IMR-90 (cell line): ENCODE measurements around the gene IL17D. TPM values are rescaled to one million over a fixed set of nuclear protein-coding genes. Genes with fewer than 3 reads are reported as not detected.

ENCODE experiments used
- ATAC-seq: fragments of 200-7000 bp; cut with Tn5 transposase; 2 replicates; pipeline ENCODE4 v1.9.1; 2020; ENCODE audit warnings: low read depth, mild to moderate bottlenecking, moderate library complexity
- BruUV-seq: library from RNA; stranded (reverse); fragments of 400-500 nt; replicated peaks from 2 replicates; lab custom pipeline; 2021; lab: Mats Ljungman, UMichigan
- CTCF ChIA-PET: fragments of 300-600 bp; formaldehyde crosslinking; extraction: SDS; loops from one replicate; lab custom pipeline; 2021; ENCODE audit warnings: antibody characterized with exemption; lab: Yijun Ruan, JAX
- POLR2A ChIA-PET: fragments of 300-600 bp; sonication (Branson Sonifier 250); formaldehyde crosslinking; loops from one replicate; lab custom pipeline; 2022; ENCODE audit warnings: antibody characterized with exemption; ENCODE audit not compliant: unreplicated experiment; lab: Charles Lee
- DNase-seq: peaks from one replicate; pipeline ENCODE4 v3.0.0; 2013
- H2AFZ ChIP-seq: replicated peaks from 2 replicates; pipeline ENCODE3; 2013; ENCODE audit warnings: low read length, mild to moderate bottlenecking; ENCODE audit not compliant: poor library complexity
- H2AK5ac ChIP-seq: 2 replicates; pipeline ENCODE4 v1.6.1; 2013; ENCODE audit warnings: low read depth, low read length, inconsistent platforms
- H2AK9ac ChIP-seq: replicated peaks from 2 replicates; pipeline ENCODE3; 2013; ENCODE audit warnings: mild to moderate bottlenecking, low read depth, low read length, moderate library complexity; ENCODE audit not compliant: poor library complexity
- H2BK120ac ChIP-seq: 2 replicates; pipeline ENCODE4 v1.6.1; 2013; ENCODE audit warnings: low read depth, low read length, inconsistent platforms
- H2BK15ac ChIP-seq: 3 replicates; pipeline ENCODE4 v1.6.1; 2013; ENCODE audit warnings: low read depth, low read length, inconsistent platforms
- H2BK20ac ChIP-seq: 2 replicates; pipeline ENCODE4 v1.6.1; 2013; ENCODE audit warnings: low read depth, mild to moderate bottlenecking, inconsistent platforms, low read length, moderate library complexity
- H2BK5ac ChIP-seq: 2 replicates; pipeline ENCODE4 v1.6.1; 2013; ENCODE audit warnings: mild to moderate bottlenecking, low read depth, low read length, inconsistent platforms; ENCODE audit not compliant: poor library complexity, severe bottlenecking
- H3K14ac ChIP-seq: replicated peaks from 2 replicates; pipeline ENCODE4 v1.6.1; 2013; ENCODE audit warnings: low read depth, low read length, inconsistent platforms
- H3K18ac ChIP-seq: 2 replicates; pipeline ENCODE4 v1.6.1; 2013; ENCODE audit warnings: low read depth, low read length, control low read depth
- H3K23ac ChIP-seq: 2 replicates; pipeline ENCODE4 v1.6.1; 2013; ENCODE audit warnings: low read depth, low read length, inconsistent platforms
- H3K27ac ChIP-seq: 2 replicates; pipeline ENCODE4 v1.5.1; 2013; ENCODE audit warnings: mild to moderate bottlenecking, control low read depth, low read length; ENCODE audit not compliant: insufficient read depth
- H3K27me3 ChIP-seq: 2 replicates; pipeline ENCODE4 v1.6.1; 2013; ENCODE audit warnings: low read length; ENCODE audit not compliant: control insufficient read depth, insufficient read depth
- H3K36me3 ChIP-seq: 2 replicates; pipeline ENCODE4 v1.6.1; 2013; ENCODE audit warnings: low read length, mixed read lengths; ENCODE audit not compliant: control insufficient read depth, insufficient read depth
- H3K4ac ChIP-seq: 2 replicates; pipeline ENCODE4 v1.6.1; 2013; ENCODE audit warnings: low read depth, low read length, inconsistent platforms
- H3K4me1 ChIP-seq: 2 replicates; pipeline ENCODE4 v1.6.1; 2013; ENCODE audit warnings: low read length, mixed read lengths; ENCODE audit not compliant: control insufficient read depth, insufficient read depth
- H3K4me2 ChIP-seq: 2 replicates; pipeline ENCODE4 v1.6.1; 2013; ENCODE audit warnings: low read depth, mild to moderate bottlenecking, control low read depth, low read length, moderate library complexity
- H3K4me3 ChIP-seq: 2 replicates; pipeline ENCODE4 v1.5.1; 2013; ENCODE audit warnings: low read depth, mild to moderate bottlenecking, control low read depth, low read length, moderate library complexity; ENCODE audit not compliant: insufficient read depth
- H3K56ac ChIP-seq: 2 replicates; pipeline ENCODE4 v1.6.1; 2013; ENCODE audit warnings: low read length, inconsistent platforms; ENCODE audit not compliant: insufficient read depth; ENCODE audit errors: extremely low read depth
- H3K79me1 ChIP-seq, 2 experiments: 2 replicates each; pipeline ENCODE4 v1.6.1; 2013; ENCODE audit warnings: low read length in 2 of 2, inconsistent platforms in 1 of 2, low read depth in 1 of 2
- H3K9ac ChIP-seq: 2 replicates; pipeline ENCODE4 v1.6.1; 2013; ENCODE audit warnings: low read depth, low read length, control low read depth
- H3K9me1 ChIP-seq: 2 replicates; pipeline ENCODE4 v1.6.1; 2013; ENCODE audit warnings: low read length, inconsistent platforms; ENCODE audit not compliant: insufficient read depth
- H3K9me3 ChIP-seq: 2 replicates; pipeline ENCODE4 v1.6.1; 2013; ENCODE audit warnings: low read length; ENCODE audit not compliant: control insufficient read depth, insufficient read depth
- H4K20me1 ChIP-seq: 2 replicates; pipeline ENCODE4 v1.6.1; 2013; ENCODE audit warnings: low read length, inconsistent platforms; ENCODE audit not compliant: insufficient read depth
- H4K5ac ChIP-seq: 2 replicates; pipeline ENCODE4 v1.6.1; 2013; ENCODE audit warnings: mild to moderate bottlenecking, low read depth, low read length, control low read depth
- H4K8ac ChIP-seq, 2 experiments: 2 replicates each; pipeline ENCODE4 v1.6.1; 2013; ENCODE audit warnings: low read depth in 2 of 2, low read length in 2 of 2, control low read depth in 1 of 2, inconsistent platforms in 1 of 2
- H4K91ac ChIP-seq: 2 replicates; pipeline ENCODE4 v1.6.1; 2013; ENCODE audit warnings: low read depth, low read length, inconsistent platforms; ENCODE audit not compliant: insufficient read depth
- BHLHE40 ChIP-seq: fragments of 150-350 bp; IDR thresholded peaks from 2 replicates; pipeline ENCODE4 v1.6.1; 2016; ENCODE audit warnings: mild to moderate bottlenecking, low read depth, low read length
- WGBS, 2 experiments: methylation state at CpG; one replicate each; pipeline versions ENCODE4 v1.1.5 to v1.1.7; 2013; ENCODE audit warnings: missing lambda C conversion rate in 2 of 2; ENCODE audit not compliant: insufficient read length in 1 of 2; ENCODE audit errors: extremely low coverage in 2 of 2; 5-methylcytosine and 5-hydroxymethylcytosine counted together
- dilution Hi-C: fragments of 300-500 bp; cut with HindIII; formaldehyde crosslinking; loops from one replicate; pipeline ENCODE4 v1.14.3; 2018; ENCODE audit warnings: low sequenced_read_pairs; ENCODE audit not compliant: unreplicated experiment
- in situ Hi-C: fragments of 300-500 bp; cut with MboI; formaldehyde crosslinking; loops from 3 replicates; pipeline ENCODE4 v1.14.3; 2019; ENCODE audit warnings: low sequenced_read_pairs, inconsistent platforms, mixed read lengths
- intact Hi-C: fragments of 100-400 bp; cut with micrococcal nuclease; formaldehyde crosslinking; loops from 2 replicates; pipeline ENCODE4 v1.10.0; 2022
- polyA plus RNA-seq, 3 experiments: library from polyadenylated mRNA; depleted of rRNA; stranded (reverse); fragments of >200 nt; gene quantifications; 2 replicates each; pipeline ENCODE4 v1.2.3, GENCODE V29; 2012; ENCODE audit warnings: low replicate concordance in 1 of 3
- total RNA-seq: library from RNA; depleted of rRNA; stranded (reverse); fragments of >200 nt; gene quantifications from 2 replicates; pipeline ENCODE4 v1.2.3, GENCODE V29; 2012

The IL17D gene
- total and polyA plus RNA-seq, 2 of the 4 experiments (the other 2 are of a cell fraction), result 0.72 to 1.4 TPM

DNA sequence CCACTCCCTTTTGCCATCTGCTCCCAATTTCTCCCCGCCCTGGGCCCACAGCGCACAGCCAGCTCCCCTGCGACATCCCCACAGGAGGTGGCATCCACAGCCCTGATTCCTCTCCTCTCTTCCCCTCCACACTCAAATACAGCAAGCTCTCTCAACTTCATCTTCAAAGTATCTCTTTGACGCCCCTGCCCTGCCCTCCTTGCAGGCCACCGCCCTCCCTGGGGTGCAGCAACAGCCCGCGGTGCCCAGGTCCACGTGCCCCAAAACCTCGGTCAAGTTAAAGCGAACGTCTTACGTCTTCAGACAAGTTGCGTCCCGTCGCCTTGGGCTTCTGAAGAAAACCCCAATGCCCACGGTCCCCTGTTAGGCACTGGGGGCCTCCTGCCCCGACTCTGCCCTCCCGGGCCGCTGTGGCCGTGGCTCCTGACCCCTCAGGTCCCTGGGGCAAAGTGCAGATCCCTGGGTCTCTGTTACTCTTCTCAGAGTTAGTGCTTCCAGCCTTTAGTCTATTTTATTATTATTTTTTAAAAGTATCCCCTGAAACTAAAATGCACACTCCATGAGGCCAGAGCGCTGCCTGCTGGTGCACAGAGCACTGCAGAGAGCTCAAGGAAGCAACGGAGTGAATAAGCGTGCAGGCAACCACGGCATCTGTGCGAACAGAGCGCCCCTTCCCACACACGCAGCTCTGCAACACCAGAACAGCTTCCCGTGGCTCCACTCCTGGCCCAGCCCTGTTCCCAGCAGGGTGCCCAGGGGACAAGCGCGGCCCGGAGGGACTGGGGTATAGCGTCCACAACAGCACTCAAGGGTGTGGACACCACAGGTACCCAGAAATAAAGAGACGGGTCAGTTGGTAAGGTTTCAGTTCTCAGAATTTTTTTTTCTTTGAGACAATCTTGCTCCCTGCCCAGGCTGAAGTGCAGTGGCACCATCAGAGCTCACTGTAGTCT, 26.4 kb downstream of the IL17D start:
- Histone ChIP-seq H3K27me3 (no peaks in the 10 kb centered on the region), H3K4ac (no peak overlapping the region), H4K5ac (no peak overlapping the region), H3K9me3 (no peaks in the 10 kb centered on the region), H2AK5ac (no peak overlapping the region), H3K56ac (no peak overlapping the region), H3K23ac (no peak overlapping the region), H4K8ac (no peak overlapping the region), H3K18ac (no peak overlapping the region), H4K91ac (no peak overlapping the region), H2BK5ac (no peak overlapping the region), H3K79me1 (no peaks in the 10 kb centered on the region), H2AFZ (no peak overlapping the region), H3K4me2 (no peak overlapping the region), H3K4me1 (no peaks in the 10 kb centered on the region), H2BK20ac (no peak overlapping the region), H2BK15ac (no peak overlapping the region), H3K36me3 (peaks cover 4% of the 10 kb centered on the region; the same call in 1 of the 2 replicates), H3K27ac (no peak overlapping the region), H3K9ac (no peak overlapping the region), H2BK120ac (no peak overlapping the region), H2AK9ac (peak overlapping the region; percentile 17), H3K9me1 (no peaks in the 10 kb centered on the region), H3K4me3 (no peak overlapping the region), H3K14ac (no peak overlapping the region), H4K20me1 (no peaks in the 10 kb centered on the region)
- in situ Hi-C loops, result no loop called here
- no TSS peak for BruUV-seq
- 96% methylated on average over 22 of the region's 33 CpGs; no CpG with 5 or more reads in 1 of the 2 experiments for WGBS, 2 experiments
- no peak for ATAC-seq
- POLR2A ChIA-PET, result no interaction called here
- no peak for DNase-seq
- intact Hi-C loops, result no loop called here
- TF ChIP-seq BHLHE40, result no peak
- dilution Hi-C loops, result no loop called here
- CTCF ChIA-PET, result no interaction called here
